WTC11 (cell line): Measurements from ENCODE around the gene MEIS3. TPM values are rescaled to one million over a fixed set of nuclear protein-coding genes. Genes with fewer than 3 reads are reported as not detected.

Experiments used
- ATAC-seq: fragments of 200-7000 bp; cut with Tn5 transposase; 2 replicates; pipeline ENCODE4 v1.10.0; 2021; ENCODE audit warnings: mild to moderate bottlenecking, moderate library complexity
- CTCF ChIA-PET: fragments of 300-600 bp; sonication (Branson Sonifier 250); formaldehyde crosslinking; loops from one replicate; lab custom pipeline; 2021; ENCODE audit warnings: antibody characterized with exemption; lab: Charles Lee
- POLR2A ChIA-PET: fragments of 350-600 bp; sonication (Branson Sonifier 250); formaldehyde crosslinking; loops from one replicate; lab custom pipeline; 2021; ENCODE audit warnings: antibody characterized with exemption; lab: Charles Lee
- DNase-seq: peaks from one replicate; pipeline ENCODE4 v3.0.0; 2021; ENCODE audit warnings: low spot score
- H3K27ac Mint-ChIP-seq: 2 replicates; pipeline ENCODE4 v1.8.0; 2021; ENCODE audit warnings: mixed read lengths
- H3K27me3 Mint-ChIP-seq: 2 replicates; pipeline ENCODE4 v1.8.0; 2021; ENCODE audit warnings: low read depth, mild to moderate bottlenecking, moderate library complexity, mixed read lengths
- H3K36me3 Mint-ChIP-seq: 2 replicates; pipeline ENCODE4 v1.8.0; 2021; ENCODE audit warnings: mixed read lengths
- H3K4me1 Mint-ChIP-seq: 2 replicates; pipeline ENCODE4 v1.8.0; 2022; ENCODE audit warnings: mixed read lengths
- H3K4me3 Mint-ChIP-seq: 2 replicates; pipeline ENCODE4 v1.8.0; 2021; ENCODE audit warnings: mild to moderate bottlenecking, moderate library complexity, mixed read lengths
- H3K9me3 Mint-ChIP-seq: 2 replicates; pipeline ENCODE4 v1.8.0; 2021; ENCODE audit warnings: mixed read lengths
- CREM ChIP-seq: sonication (generic); formaldehyde crosslinking; IDR thresholded peaks from 2 replicates; pipeline ENCODE4 v1.8.1; 2022; ENCODE audit warnings: mild to moderate bottlenecking, missing genetic modification reagents, moderate library complexity
- E2F1 ChIP-seq: sonication (generic); formaldehyde crosslinking; IDR thresholded peaks from 2 replicates; pipeline ENCODE4 v1.8.0; 2022; ENCODE audit warnings: mild to moderate bottlenecking, missing genetic modification reagents
- ESRRA ChIP-seq: sonication (generic); formaldehyde crosslinking; IDR thresholded peaks from 2 replicates; pipeline ENCODE4 v1.8.1; 2022; ENCODE audit warnings: mild to moderate bottlenecking, missing genetic modification reagents, borderline replicate concordance
- ETV6 ChIP-seq: sonication (generic); formaldehyde crosslinking; IDR thresholded peaks from 2 replicates; pipeline ENCODE4 v1.8.1; 2022; ENCODE audit warnings: mild to moderate bottlenecking, missing genetic modification reagents
- GABPB1 ChIP-seq: sonication (generic); formaldehyde crosslinking; IDR thresholded peaks from 2 replicates; pipeline ENCODE4 v1.8.1; 2023; ENCODE audit warnings: mild to moderate bottlenecking, missing genetic modification reagents
- JUN ChIP-seq: sonication (generic); formaldehyde crosslinking; IDR thresholded peaks from 2 replicates; pipeline ENCODE4 v1.8.0; 2023; ENCODE audit warnings: mild to moderate bottlenecking, missing genetic modification reagents
- KAT7 ChIP-seq: sonication (generic); formaldehyde crosslinking; IDR thresholded peaks from 2 replicates; pipeline ENCODE4 v1.8.1; 2023; ENCODE audit warnings: missing genetic modification reagents, mild to moderate bottlenecking, borderline replicate concordance
- NFATC4 ChIP-seq: fragments of 250-450 bp; sonication (Bioruptor Pico); IDR thresholded peaks from 2 replicates; pipeline ENCODE4 v1.9.0; 2021; ENCODE audit warnings: mild to moderate bottlenecking
- NFE2L1 ChIP-seq: sonication (generic); formaldehyde crosslinking; IDR thresholded peaks from 2 replicates; pipeline ENCODE4 v1.8.1; 2023; ENCODE audit warnings: missing genetic modification reagents
- NFYB ChIP-seq: sonication (generic); formaldehyde crosslinking; conservative IDR thresholded peaks from 2 replicates; pipeline ENCODE4 v1.8.0; 2022; ENCODE audit warnings: low read depth, missing genetic modification reagents
- NR2C2 ChIP-seq: sonication (generic); formaldehyde crosslinking; IDR thresholded peaks from 2 replicates; pipeline ENCODE4 v1.8.0; 2022; ENCODE audit warnings: mild to moderate bottlenecking, missing genetic modification reagents
- OVOL2 ChIP-seq: fragments of 250-450 bp; sonication (Bioruptor Pico); IDR thresholded peaks from 2 replicates; pipeline ENCODE4 v1.9.0; 2021; ENCODE audit warnings: mild to moderate bottlenecking, borderline replicate concordance
- RELA ChIP-seq: sonication (generic); formaldehyde crosslinking; IDR thresholded peaks from 2 replicates; pipeline ENCODE4 v1.8.1; 2022; ENCODE audit warnings: missing genetic modification reagents, mild to moderate bottlenecking, borderline replicate concordance
- SMAD3 ChIP-seq: sonication (generic); formaldehyde crosslinking; IDR thresholded peaks from 2 replicates; pipeline ENCODE4 v1.8.0; 2022; ENCODE audit warnings: missing genetic modification reagents, mild to moderate bottlenecking, borderline replicate concordance
- SOX15 ChIP-seq: fragments of 250-450 bp; sonication (Bioruptor Pico); IDR thresholded peaks from 2 replicates; pipeline ENCODE4 v1.9.0; 2021; ENCODE audit warnings: mild to moderate bottlenecking
- USF2 ChIP-seq: sonication (generic); formaldehyde crosslinking; IDR thresholded peaks from 2 replicates; pipeline ENCODE4 v1.8.1; 2023; ENCODE audit warnings: mild to moderate bottlenecking, missing genetic modification reagents, moderate library complexity
- ZBTB21 ChIP-seq: sonication (generic); formaldehyde crosslinking; IDR thresholded peaks from 2 replicates; pipeline ENCODE4 v1.8.1; 2023; ENCODE audit warnings: mild to moderate bottlenecking, missing genetic modification reagents, borderline replicate concordance
- ZNF138 ChIP-seq: sonication (generic); formaldehyde crosslinking; conservative IDR thresholded peaks from 2 replicates; pipeline ENCODE4 v1.8.1; 2022; ENCODE audit warnings: mild to moderate bottlenecking, moderate library complexity, missing genetic modification reagents
- ZNF317 ChIP-seq: sonication (generic); formaldehyde crosslinking; IDR thresholded peaks from 2 replicates; pipeline ENCODE4 v1.8.1; 2023; ENCODE audit warnings: low read depth, mild to moderate bottlenecking, moderate library complexity, missing genetic modification reagents, borderline replicate concordance
- ZNF416 ChIP-seq: fragments of 250-450 bp; sonication (Bioruptor Pico); IDR thresholded peaks from 2 replicates; pipeline ENCODE4 v1.9.0; 2021; ENCODE audit warnings: mild to moderate bottlenecking, inconsistent platforms
- ZNF425 ChIP-seq: fragments of 250-450 bp; sonication (Bioruptor Pico); conservative IDR thresholded peaks from 2 replicates; pipeline ENCODE4 v1.9.0; 2021; ENCODE audit warnings: mild to moderate bottlenecking
- total RNA-seq: library from RNA; stranded (reverse); gene quantifications from 3 replicates; pipeline ENCODE4 v1.2.3, GENCODE V29; 2021
- TF ChIP-seq, protein P1 (sequence below): sonication (generic); formaldehyde crosslinking; IDR thresholded peaks from 2 replicates; pipeline ENCODE4 v1.8.1; 2022; ENCODE audit warnings: missing genetic modification reagents, borderline replicate concordance
- TF ChIP-seq, protein P2 (sequence below): sonication (generic); formaldehyde crosslinking; IDR thresholded peaks from 2 replicates; pipeline ENCODE4 v1.8.1; 2023; ENCODE audit warnings: mild to moderate bottlenecking, missing genetic modification reagents, moderate library complexity
- TF ChIP-seq, protein P3 (sequence below): fragments of 200-600 bp; IDR thresholded peaks from 2 replicates; pipeline ENCODE4 v1.8.0; 2022; ENCODE audit warnings: antibody characterized with exemption

Gene MEIS3
- total RNA-seq, 1 experiment from 2014 or later = 38.5 TPM

DNA sequence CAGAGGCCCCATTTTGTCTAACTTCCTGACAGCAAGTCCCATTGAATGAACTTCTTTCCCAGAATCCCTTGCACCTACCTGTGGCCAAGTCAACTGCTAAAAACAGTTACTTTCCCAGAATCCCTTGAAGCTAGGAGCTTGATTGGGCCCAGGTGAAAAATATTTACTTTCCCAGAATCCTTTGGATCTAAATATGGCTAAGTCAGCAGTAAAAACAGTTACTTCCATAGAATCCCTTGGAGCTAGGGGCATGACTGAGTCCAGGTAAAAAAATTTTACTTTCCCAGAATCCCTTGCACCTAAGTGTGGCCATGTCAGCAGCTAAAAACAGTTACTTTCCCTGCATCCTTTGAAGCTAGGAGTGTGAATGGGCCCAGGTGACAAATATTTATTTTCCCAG, 13.2 kb upstream of the MEIS3 start (continued):
- TF ChIP-seq OVOL2 (CRISPR knock-in tag) (no peak), ETV6 (no peak), SOX15 (no peak), ZBTB21 (CRISPR knock-in tag) (no peak)

- CTCF ChIA-PET = interaction anchor here (0.7 to 3.5 kb wide), 8 partner anchors 13 to 281 kb away, joined by 3 to 14 read pairs (median 8); partner anchors contain the start of genes DHX34, EHD2, KPTN and NAPA
- no peaks in the 10 kb centered on the region for H3K9me3 Mint-ChIP-seq
- TF ChIP-seq KAT7 (CRISPR knock-in tag) = no peak
Measured at GRCh38 chr19:47432091-47432490, 12.8 kb upstream of the MEIS3 start.

DNA sequence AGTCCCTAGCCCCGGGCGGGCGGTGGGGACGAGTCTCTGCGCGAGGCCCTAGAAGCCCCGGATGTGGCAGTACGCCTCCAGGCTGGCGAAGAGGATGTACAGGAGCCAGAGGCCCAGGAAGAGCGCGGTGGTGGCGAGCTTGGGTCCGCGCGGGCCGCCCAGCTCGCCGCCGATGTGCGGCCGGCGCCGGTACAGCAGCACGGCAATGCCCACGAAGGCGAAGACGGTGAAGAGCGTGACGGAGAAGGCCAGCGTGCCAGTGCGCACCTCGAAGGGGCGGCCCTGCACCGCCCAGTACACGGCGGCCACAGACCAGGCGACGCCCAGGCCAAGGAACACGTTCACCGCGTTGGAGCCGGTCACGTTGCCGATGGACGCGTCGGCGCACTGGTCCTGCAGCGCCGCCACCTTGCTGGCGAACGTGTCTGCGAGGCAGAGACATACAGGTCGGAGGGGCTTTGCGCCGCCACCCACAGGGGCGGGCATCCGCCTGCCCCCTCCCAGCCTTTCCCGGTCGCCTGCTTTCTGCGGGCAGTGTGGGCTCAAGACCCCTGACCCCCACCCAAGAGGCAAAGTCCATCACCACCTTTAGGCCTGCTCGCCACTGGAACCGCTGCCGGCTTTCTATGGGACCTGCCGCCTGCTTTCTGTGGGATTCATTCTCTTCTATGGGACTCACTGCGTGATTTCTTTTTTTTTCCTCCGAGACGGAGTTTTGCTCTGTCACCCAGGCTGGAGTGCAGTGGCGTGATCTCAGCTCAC, 10.9 kb upstream of the MEIS3 start:
- peak; percentile 8 for ATAC-seq
- Mint-ChIP-seq H3K4me3 (peak overlapping the region; percentile 62), H3K9me3 (no peaks in the 10 kb centered on the region), H3K36me3 (no peaks in the 10 kb centered on the region; the same call in 1 of the 2 replicates), H3K27me3 (peaks cover 65% of the 10 kb centered on the region), H3K27ac (no peak overlapping the region), H3K4me1 (0 out of 2 replicates have a peak, but pooled peaks cover 9% of the 10 kb centered on the region)
- DNase-seq = peak; percentile 70
- ChIA-PET POLR2A (interaction anchor here (0.6 to 0.7 kb wide), 2 partner anchors 133 to 252 kb away, joined by 5 read pairs; no protein-coding TSS in a partner anchor), CTCF (interaction anchor here (0.5 to 3.7 kb wide), 33 partner anchors 9 to 384 kb away, joined by 3 to 48 read pairs (median 4); partner anchors contain the start of genes DHX34, EHD2, INAFM1 and KPTN)
- no peak for TF ChIP-seq ZNF425
- no peak for TF ChIP-seq NFATC4 (CRISPR knock-in tag)
- TF ChIP-seq NFE2L1 (CRISPR knock-in tag) = peak; percentile 93
- TF ChIP-seq ZNF138 = 0 out of 2 replicates have a peak, but pooled peaks have one; percentile 89
- peak; percentile 36; the same call in 1 of the 2 replicates for TF ChIP-seq NR2C2 (CRISPR knock-in tag)
- no peak for TF ChIP-seq ZNF416
- peak; percentile 60; the same call in 1 of the 2 replicates for TF ChIP-seq ZNF317 (CRISPR knock-in tag)
- peak; percentile 63 for TF ChIP-seq GABPB1 (CRISPR knock-in tag)
- TF ChIP-seq, protein P1, sequence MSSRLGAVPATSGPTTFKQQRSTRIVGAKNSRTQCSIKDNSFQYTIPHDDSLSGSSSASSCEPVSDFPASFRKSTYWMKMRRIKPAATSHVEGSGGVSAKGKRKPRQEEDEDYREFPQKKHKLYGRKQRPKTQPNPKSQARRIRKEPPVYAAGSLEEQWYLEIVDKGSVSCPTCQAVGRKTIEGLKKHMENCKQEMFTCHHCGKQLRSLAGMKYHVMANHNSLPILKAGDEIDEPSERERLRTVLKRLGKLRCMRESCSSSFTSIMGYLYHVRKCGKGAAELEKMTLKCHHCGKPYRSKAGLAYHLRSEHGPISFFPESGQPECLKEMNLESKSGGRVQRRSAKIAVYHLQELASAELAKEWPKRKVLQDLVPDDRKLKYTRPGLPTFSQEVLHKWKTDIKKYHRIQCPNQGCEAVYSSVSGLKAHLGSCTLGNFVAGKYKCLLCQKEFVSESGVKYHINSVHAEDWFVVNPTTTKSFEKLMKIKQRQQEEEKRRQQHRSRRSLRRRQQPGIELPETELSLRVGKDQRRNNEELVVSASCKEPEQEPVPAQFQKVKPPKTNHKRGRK (CRISPR knock-in tag) = no peak
- peak; percentile 87 for TF ChIP-seq ETV6
- no peak; the same call in 1 of the 2 replicates for TF ChIP-seq NFYB (CRISPR knock-in tag)
- peak; percentile 80 for TF ChIP-seq USF2 (CRISPR knock-in tag)
- TF ChIP-seq JUN = 0 out of 2 replicates have a peak, but pooled peaks have one; percentile 14
- peak; percentile 97 for TF ChIP-seq RELA (CRISPR knock-in tag)
- peak; percentile 85 for TF ChIP-seq E2F1 (CRISPR knock-in tag)
- peak; percentile 99 for TF ChIP-seq KAT7 (CRISPR knock-in tag)
- peak; percentile 74; the same call in 1 of the 2 replicates for TF ChIP-seq CREM (CRISPR knock-in tag)
- TF ChIP-seq, protein P2, sequence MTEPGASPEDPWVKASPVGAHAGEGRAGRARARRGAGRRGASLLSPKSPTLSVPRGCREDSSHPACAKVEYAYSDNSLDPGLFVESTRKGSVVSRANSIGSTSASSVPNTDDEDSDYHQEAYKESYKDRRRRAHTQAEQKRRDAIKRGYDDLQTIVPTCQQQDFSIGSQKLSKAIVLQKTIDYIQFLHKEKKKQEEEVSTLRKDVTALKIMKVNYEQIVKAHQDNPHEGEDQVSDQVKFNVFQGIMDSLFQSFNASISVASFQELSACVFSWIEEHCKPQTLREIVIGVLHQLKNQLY (CRISPR knock-in tag) = no peak
- TF ChIP-seq SMAD3 (CRISPR knock-in tag) = peak; percentile 72; the same call in 1 of the 2 replicates
- peak; percentile 84 for TF ChIP-seq ESRRA (CRISPR knock-in tag)
- TF ChIP-seq, protein P3, sequence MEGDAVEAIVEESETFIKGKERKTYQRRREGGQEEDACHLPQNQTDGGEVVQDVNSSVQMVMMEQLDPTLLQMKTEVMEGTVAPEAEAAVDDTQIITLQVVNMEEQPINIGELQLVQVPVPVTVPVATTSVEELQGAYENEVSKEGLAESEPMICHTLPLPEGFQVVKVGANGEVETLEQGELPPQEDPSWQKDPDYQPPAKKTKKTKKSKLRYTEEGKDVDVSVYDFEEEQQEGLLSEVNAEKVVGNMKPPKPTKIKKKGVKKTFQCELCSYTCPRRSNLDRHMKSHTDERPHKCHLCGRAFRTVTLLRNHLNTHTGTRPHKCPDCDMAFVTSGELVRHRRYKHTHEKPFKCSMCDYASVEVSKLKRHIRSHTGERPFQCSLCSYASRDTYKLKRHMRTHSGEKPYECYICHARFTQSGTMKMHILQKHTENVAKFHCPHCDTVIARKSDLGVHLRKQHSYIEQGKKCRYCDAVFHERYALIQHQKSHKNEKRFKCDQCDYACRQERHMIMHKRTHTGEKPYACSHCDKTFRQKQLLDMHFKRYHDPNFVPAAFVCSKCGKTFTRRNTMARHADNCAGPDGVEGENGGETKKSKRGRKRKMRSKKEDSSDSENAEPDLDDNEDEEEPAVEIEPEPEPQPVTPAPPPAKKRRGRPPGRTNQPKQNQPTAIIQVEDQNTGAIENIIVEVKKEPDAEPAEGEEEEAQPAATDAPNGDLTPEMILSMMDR = no peak

More at GRCh38 chr19:47432091-47432490, 12.8 kb upstream of the MEIS3 start:
- Mint-ChIP-seq H3K27me3 (peaks cover 46% of the 10 kb centered on the region), H3K36me3 (no peaks in the 10 kb centered on the region; the same call in 1 of the 2 replicates), H3K4me3 (no peak overlapping the region), H3K4me1 (peaks cover 10% of the 10 kb centered on the region; the same call in 1 of the 2 replicates), H3K27ac (no peak overlapping the region)
- POLR2A ChIA-PET = no interaction called here
- DNase-seq = no peak
- ATAC-seq = no peak
